CD4-positive, alpha-beta T cell (primary cell): ENCODE data around the gene PADI4. TPM values are rescaled to one million over a fixed set of nuclear protein-coding genes. Genes with fewer than 3 reads are reported as not detected.

Experiments used
- ATAC-seq: fragments of 200-7000 bp; cut with Tn5 transposase; one replicate; pipeline ENCODE4 v1.10.0; 2022; ENCODE audit warnings: mild to moderate bottlenecking; ENCODE audit not compliant: poor library complexity
- CTCF ChIA-PET: fragments of 350-600 bp; sonication (Branson Sonifier 250); formaldehyde crosslinking; loops from one replicate; lab custom pipeline; 2021; ENCODE audit warnings: antibody characterized with exemption, inconsistent platforms; lab: Charles Lee
- POLR2A ChIA-PET: fragments of 350-600 bp; sonication (Branson Sonifier 250); formaldehyde crosslinking; loops from one replicate; lab custom pipeline; 2021; ENCODE audit warnings: antibody characterized with exemption, inconsistent platforms; lab: Charles Lee
- DNase-seq, 14 experiments: peaks; one replicate each; pipeline ENCODE4 v3.0.0-alpha.2; 2013 to 2020; ENCODE audit warnings: mixed read lengths in 2 of 14
- H3K27ac ChIP-seq, 2 donors: one replicate each; pipeline versions ENCODE4 v1.5.1 to v1.7.0; 2013; ENCODE audit warnings: low read length in 2 of 2, low read depth in 1 of 2, mild to moderate bottlenecking in 1 of 2
- H3K27me3 ChIP-seq, 2 experiments: 1 replicate in 1 of 2; 2 replicates in 1 of 2; pipeline versions ENCODE4 v1.6.1 to v1.7.0; 2013; ENCODE audit warnings: low read length in 2 of 2, control low read depth in 1 of 2, mild to moderate bottlenecking in 1 of 2, moderate library complexity in 1 of 2; ENCODE audit not compliant: insufficient read depth in 2 of 2, control insufficient read depth in 1 of 2
- H3K36me3 ChIP-seq: one replicate; pipeline ENCODE4 v1.6.1; 2013; ENCODE audit warnings: low read length, control low read depth; ENCODE audit not compliant: insufficient read depth
- H3K4me1 ChIP-seq: one replicate; pipeline ENCODE4 v1.6.1; 2013; ENCODE audit warnings: low read length, control low read depth; ENCODE audit not compliant: insufficient read depth
- H3K4me3 ChIP-seq: one replicate; pipeline ENCODE4 v1.5.1; 2013; ENCODE audit warnings: mild to moderate bottlenecking, low read length, moderate library complexity
- H3K9me3 ChIP-seq, 2 experiments: 1 replicate in 1 of 2; 2 replicates in 1 of 2; pipeline versions ENCODE4 v1.6.1 to v1.7.0; 2013; ENCODE audit warnings: low read length in 2 of 2, mild to moderate bottlenecking in 2 of 2, control low read depth in 1 of 2, moderate library complexity in 1 of 2; ENCODE audit not compliant: control insufficient read depth in 1 of 2, insufficient read depth in 1 of 2
- H3K27ac Mint-ChIP-seq: one replicate; pipeline ENCODE4 v1.8.0; 2020; ENCODE audit warnings: mixed read lengths
- H3K27me3 Mint-ChIP-seq: one replicate; pipeline ENCODE4 v1.8.0; 2021; ENCODE audit warnings: mixed read lengths
- H3K36me3 Mint-ChIP-seq: one replicate; pipeline ENCODE4 v1.8.0; 2021; ENCODE audit warnings: low read depth, mixed read lengths
- H3K4me1 Mint-ChIP-seq: one replicate; pipeline ENCODE4 v1.8.0; 2021; ENCODE audit warnings: low read depth, mixed read lengths
- H3K4me3 Mint-ChIP-seq: one replicate; pipeline ENCODE4 v1.8.0; 2020; ENCODE audit warnings: mild to moderate bottlenecking, mixed read lengths
- H3K9me3 Mint-ChIP-seq: one replicate; pipeline ENCODE4 v1.8.0; 2020; ENCODE audit warnings: mixed read lengths
- CTCF ChIP-seq: fragments of 200-600 bp; IDR thresholded peaks from one replicate; pipeline ENCODE4 v1.8.0; 2022; ENCODE audit warnings: antibody characterized with exemption, mild to moderate bottlenecking
- intact Hi-C, 2 experiments: fragments of 100-400 bp; cut with DNase I in 1 of 2; cut with micrococcal nuclease in 1 of 2; formaldehyde crosslinking; loops; one replicate each; pipeline versions ENCODE4 v1.15.1 to v1.9.0; 2023 to 2025; cut with DNase I, micrococcal nuclease
- total RNA-seq, 174 experiments: library from RNA in 2 of 174; stranded (reverse) in 2 of 174; gene quantifications; one replicate each; pipeline ENCODE4 v1.2.3 and lab custom pipeline; 2021 to 2026

The PADI4 gene
- total RNA-seq, 2 experiments from 2014 or later: 0.41 to 0.75 TPM

GRCh38 chr1:17286646-17287045, 21.4 kb upstream of the PADI4 start:
- Histone ChIP-seq H3K36me3 (no peaks in the 10 kb centered on the region), H3K4me1 (no peaks in the 10 kb centered on the region), H3K27ac (no peak overlapping the region), H3K27me3 (peaks cover 2 to 9% of the 10 kb centered on the region in 2 experiments), H3K4me3 (no peak overlapping the region), H3K9me3 (no peaks in the 10 kb centered on the region)
- no peak for TF ChIP-seq CTCF
- Mint-ChIP-seq H3K4me1 (no peaks in the 10 kb centered on the region), H3K9me3 (no peaks in the 10 kb centered on the region), H3K27ac (no peak overlapping the region), H3K27me3 (peaks cover 25% of the 10 kb centered on the region), H3K4me3 (no peak overlapping the region), H3K36me3 (no peaks in the 10 kb centered on the region)
- CTCF ChIA-PET: no interaction called here
- DNase-seq (no peak), ATAC-seq (no peak)
- intact Hi-C loops: no loop called here
- POLR2A ChIA-PET: no interaction called here

GRCh38 chr1:17287130-17287776, 20.7 kb upstream of the PADI4 start:
- Histone ChIP-seq H3K4me3 (no peak overlapping the region), H3K4me1 (no peaks in the 10 kb centered on the region), H3K27ac (no peak overlapping the region), H3K27me3 (peaks cover 2 to 9% of the 10 kb centered on the region in 2 experiments), H3K36me3 (no peaks in the 10 kb centered on the region), H3K9me3 (no peaks in the 10 kb centered on the region)
- H3K4me1 Mint-ChIP-seq: no peaks in the 10 kb centered on the region
- no peak for ATAC-seq
- intact Hi-C loops: no loop called here
- CTCF ChIA-PET: no interaction called here
- no peak for TF ChIP-seq CTCF
- no peaks in the 10 kb centered on the region for H3K36me3 Mint-ChIP-seq
- POLR2A ChIA-PET: no interaction called here
- no peak overlapping the region for H3K4me3 Mint-ChIP-seq
- peak in 1 of 14 experiments; percentile 22 for DNase-seq
- no peak overlapping the region for H3K27ac Mint-ChIP-seq
- peaks cover 19% of the 10 kb centered on the region for H3K27me3 Mint-ChIP-seq
- H3K9me3 Mint-ChIP-seq: no peaks in the 10 kb centered on the region

GRCh38 chr1:17289721-17290120, 18.3 kb upstream of the PADI4 start:
- intact Hi-C loops: no loop called here
- no peaks in the 10 kb centered on the region for H3K4me1 Mint-ChIP-seq
- no peak overlapping the region for H3K27ac Mint-ChIP-seq
- ChIA-PET POLR2A (no interaction called here), CTCF (no interaction called here)
- H3K4me3 ChIP-seq: no peak overlapping the region
- peaks cover 6 to 9% of the 10 kb centered on the region in 2 experiments for H3K27me3 ChIP-seq
- peaks cover 32% of the 10 kb centered on the region for H3K27me3 Mint-ChIP-seq
- ATAC-seq: no peak
- H3K36me3 Mint-ChIP-seq: no peaks in the 10 kb centered on the region
- H3K27ac ChIP-seq: no peak overlapping the region
- no peaks in the 10 kb centered on the region for H3K36me3 ChIP-seq
- H3K4me3 Mint-ChIP-seq: no peak overlapping the region
- H3K9me3 Mint-ChIP-seq: no peaks in the 10 kb centered on the region
- no peak for TF ChIP-seq CTCF
- H3K9me3 ChIP-seq: no peaks in the 10 kb centered on the region
- H3K4me1 ChIP-seq: no peaks in the 10 kb centered on the region
- DNase-seq: no peak
